Neural cell (in vitro differentiated cells): ENCODE data around the gene TMBIM1.

ENCODE experiments used
- CTCF ChIP-seq: fragments of 450-650 bp; IDR thresholded peaks from 2 replicates; pipeline ENCODE4 v1.5.1; 2014; ENCODE audit warnings: antibody characterized with exemption, mild to moderate bottlenecking, moderate library complexity; ENCODE audit not compliant: poor library complexity, severe bottlenecking
- EP300 ChIP-seq: fragments of 450-650 bp; conservative IDR thresholded peaks from 2 replicates; pipeline ENCODE4 v1.6.1; 2014; ENCODE audit warnings: antibody characterized with exemption, mild to moderate bottlenecking, moderate library complexity; ENCODE audit not compliant: poor library complexity, severe bottlenecking
- EZH2 ChIP-seq: fragments of 200-600, 300-800 bp; shearing (Covaris generic), sonication (generic); IDR thresholded peaks from 2 replicates; pipeline ENCODE4 v1.6.1; 2014; ENCODE audit warnings: antibody characterized with exemption, low read length, borderline replicate concordance, mild to moderate bottlenecking; ENCODE audit not compliant: insufficient read depth, poor library complexity, severe bottlenecking
- MXI1 ChIP-seq: fragments of 450-650 bp; conservative IDR thresholded peaks from 2 replicates; pipeline ENCODE4 v1.6.1; 2014; ENCODE audit warnings: antibody characterized with exemption, mild to moderate bottlenecking; ENCODE audit not compliant: poor library complexity, severe bottlenecking
- REST ChIP-seq: IDR thresholded peaks from 2 replicates; pipeline ENCODE4 v1.6.1; 2012; ENCODE audit warnings: borderline replicate concordance

GRCh38 chr2:218277921-218278320 is 14.4 kb downstream of the TMBIM1 start:
- TF ChIP-seq CTCF: no peak
- no peak for TF ChIP-seq EZH2
- no peak for TF ChIP-seq REST
- no peak for TF ChIP-seq EP300
- TF ChIP-seq MXI1: no peak
